ENCODE measurements around the gene TBX21. TPM values are rescaled to one million over a fixed set of nuclear protein-coding genes. Genes with fewer than 3 reads are reported as not detected.

The TBX21 gene
- total RNA-seq, 4 donors from 2014 or later = 0.12 to 1.9 (median 1.2) TPM; not detected in 1

- 83 to 85% methylated on average over 4 of the region's 4 CpGs for WGBS, 2 donors
- H3K4me3 ChIP-seq (ENCODE audit: low read depth, poor library complexity, severe bottlenecking) = no peak overlapping the region
- TF ChIP-seq CTCF (IDR thresholded peaks at IDR 0.05) = no peak
- no peak for TF ChIP-seq POLR2A (IDR thresholded peaks at IDR 0.05)
- intact Hi-C loops (cut with DNase I; ENCODE audit: low total_unique reads) = no loop called here
- no peak for DNase-seq (ENCODE audit: low spot score in 2 of 2)
These were observed 4.7 kb upstream of the TBX21 start for GRCh38 chr17:47728214-47728877.

- WGBS, 2 donors = 71 to 73% methylated on average over 8 of the region's 8 CpGs
- DNase-seq (ENCODE audit: low spot score in 2 of 2) = no peak
- TF ChIP-seq CTCF (IDR thresholded peaks at IDR 0.05) = no peak
- no peak for TF ChIP-seq POLR2A (IDR thresholded peaks at IDR 0.05)
- H3K4me3 ChIP-seq (ENCODE audit: low read depth, poor library complexity, severe bottlenecking) = no peak overlapping the region
- intact Hi-C loops (cut with DNase I; ENCODE audit: low total_unique reads) = no loop called here
These were observed 3.6 kb upstream of the TBX21 start for GRCh38 chr17:47729476-47729875.

DNA sequence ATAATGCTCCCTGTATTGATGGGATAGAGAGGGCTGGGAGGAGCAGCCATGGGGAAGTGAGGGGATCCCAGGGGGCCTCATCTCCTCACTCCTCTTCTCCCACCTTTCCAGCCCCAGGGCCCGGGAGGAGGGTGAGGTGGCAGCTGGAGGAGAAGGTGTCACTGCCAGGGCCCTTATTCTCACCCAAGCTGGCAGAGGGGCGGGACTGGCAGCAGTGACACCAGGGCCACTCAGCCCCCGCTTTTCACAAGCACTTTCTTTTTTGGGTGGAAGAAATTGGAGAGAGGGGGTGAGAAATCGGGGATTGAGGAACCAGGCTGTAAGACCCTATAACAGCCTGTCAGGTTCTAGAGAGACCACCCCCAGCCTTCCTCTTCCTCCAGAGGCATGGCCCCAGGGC is 2.4 kb upstream of the TBX21 start:
- intact Hi-C loops (cut with DNase I; ENCODE audit: low total_unique reads) = no loop called here
- no peak for TF ChIP-seq POLR2A (IDR thresholded peaks at IDR 0.05)
- TF ChIP-seq CTCF (IDR thresholded peaks at IDR 0.05) = no peak
- DNase-seq (ENCODE audit: low spot score in 2 of 2) = no peak
- 63 to 95% methylated on average over 4 of the region's 4 CpGs for WGBS, 2 donors
- H3K4me3 ChIP-seq (ENCODE audit: low read depth, poor library complexity, severe bottlenecking) = no peak overlapping the region

GRCh38 chr17:47731396-47731795 is 1.6 kb upstream of the TBX21 start:
- 85 to 86% methylated on average over 2 of the region's 2 CpGs for WGBS, 2 donors
- no peak for DNase-seq (ENCODE audit: low spot score in 2 of 2)
- no peak for TF ChIP-seq CTCF (IDR thresholded peaks at IDR 0.05)
- TF ChIP-seq POLR2A (IDR thresholded peaks at IDR 0.05) = no peak
- no peak overlapping the region for H3K4me3 ChIP-seq (ENCODE audit: low read depth, poor library complexity, severe bottlenecking)
- intact Hi-C loops (cut with DNase I; ENCODE audit: low total_unique reads) = no loop called here

DNA sequence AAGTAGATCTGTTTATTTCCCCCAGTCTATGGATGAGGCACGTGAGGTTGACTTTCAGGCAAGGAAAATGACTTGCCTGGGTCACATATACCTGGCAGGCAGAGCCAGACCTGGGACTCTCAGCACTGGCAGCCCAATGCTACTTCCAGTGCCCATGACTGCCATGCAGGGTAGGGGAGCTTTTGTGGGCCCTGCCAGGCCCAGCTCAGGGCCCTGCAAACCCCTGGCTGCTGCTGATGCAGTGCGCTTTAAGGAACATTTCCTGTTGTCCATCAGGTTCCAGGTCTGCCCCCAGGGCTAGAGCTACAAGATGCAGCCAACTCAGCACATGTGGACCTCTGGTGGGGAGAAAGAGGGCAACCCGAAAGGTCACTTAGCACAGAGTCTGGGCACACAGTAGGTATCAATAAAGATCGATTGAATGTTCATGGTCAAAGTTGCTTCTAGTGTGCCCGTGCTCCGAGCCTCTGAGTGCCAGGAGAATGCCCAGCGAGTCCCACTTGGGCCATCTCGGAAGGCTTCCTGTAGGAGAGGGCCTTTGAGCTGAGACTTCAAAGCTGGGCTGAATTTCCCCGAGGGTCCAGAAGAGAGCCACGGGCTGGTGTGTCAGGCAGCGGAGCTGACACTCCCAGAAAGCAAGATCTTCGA is 513 bp upstream of the TBX21 start:
- H3K4me3 ChIP-seq (ENCODE audit: low read depth, poor library complexity, severe bottlenecking) = no peak overlapping the region
- intact Hi-C loops (cut with DNase I; ENCODE audit: low total_unique reads) = no loop called here
- no peak for DNase-seq (ENCODE audit: low spot score in 2 of 2)
- TF ChIP-seq POLR2A (IDR thresholded peaks at IDR 0.05) (no peak), CTCF (IDR thresholded peaks at IDR 0.05) (no peak)
- whole genome bisulfite sequencing, 2 donors = 49 to 56% methylated on average over 12 of the region's 12 CpGs
